Esophagus squamous epithelium (tissue), 4 donors: Measurements from ENCODE around the gene MAX.

Source experiments
- CTCF ChIP-seq, 6 experiments: fragments of 450-650 bp in 4 of 6; fragments of 200-600 bp in 2 of 6; sonication (generic) in 2 of 6; IDR thresholded peaks; one replicate each; pipeline ENCODE4 v1.5.1; 2016 to 2019; ENCODE audit warnings: antibody characterized with exemption in 6 of 6, mild to moderate bottlenecking in 4 of 6, moderate library complexity in 4 of 6
- POLR2A ChIP-seq, 4 donors: fragments of 450-650 bp; IDR thresholded peaks; one replicate each; pipeline ENCODE4 v1.6.1; 2017; ENCODE audit warnings: antibody characterized with exemption in 4 of 4, mild to moderate bottlenecking in 4 of 4, moderate library complexity in 3 of 4

- TF ChIP-seq CTCF (IDR thresholded peaks at IDR 0.05) (no peak), POLR2A (IDR thresholded peaks at IDR 0.05) (no peak)
Observed at GRCh38 chr14:65144170-65144569, 41.9 kb upstream of the MAX start.
